HepG2 (cell line): ENCODE data around the gene P3H4. TPM values are rescaled to one million over a fixed set of nuclear protein-coding genes. Genes with fewer than 3 reads are reported as not detected.

Source experiments
- FOXC1 ChIP-seq: sonication (generic); formaldehyde crosslinking; IDR thresholded peaks from 2 replicates; pipeline ENCODE4 v1.8.0; 2022; ENCODE audit warnings: mild to moderate bottlenecking, missing genetic modification reagents, borderline replicate concordance
- GABPA ChIP-seq, 2 experiments: IDR thresholded peaks; 2 replicates each; pipeline ENCODE4 v1.6.1; 2011 to 2016; ENCODE audit warnings: low read depth in 2 of 2, low read length in 1 of 2, missing biosample characterization in 1 of 2, missing genetic modification characterization in 1 of 2
- HDAC1 ChIP-seq: sonication (generic); formaldehyde crosslinking; IDR thresholded peaks from 2 replicates; pipeline ENCODE4 v1.5.1; 2020; ENCODE audit warnings: mild to moderate bottlenecking, missing genetic modification reagents
- MEF2D ChIP-seq: sonication (generic); formaldehyde crosslinking; IDR thresholded peaks from 2 replicates; pipeline ENCODE4 v1.5.1; 2020; ENCODE audit warnings: mild to moderate bottlenecking, missing genetic modification reagents
- MZF1 ChIP-seq: sonication (generic); formaldehyde crosslinking; IDR thresholded peaks from 2 replicates; pipeline ENCODE4 v1.8.1; 2023; ENCODE audit warnings: mild to moderate bottlenecking, missing genetic modification reagents, borderline replicate concordance
- PAX8 ChIP-seq: sonication (generic); formaldehyde crosslinking; IDR thresholded peaks from 2 replicates; pipeline ENCODE4 v1.8.0; 2022; ENCODE audit warnings: mild to moderate bottlenecking, missing genetic modification reagents, borderline replicate concordance
- REL ChIP-seq: sonication (generic); formaldehyde crosslinking; conservative IDR thresholded peaks from 2 replicates; pipeline ENCODE4 v1.8.0; 2022; ENCODE audit warnings: mild to moderate bottlenecking, missing genetic modification reagents, moderate library complexity
- ZBTB20 ChIP-seq: sonication (generic); formaldehyde crosslinking; IDR thresholded peaks from 2 replicates; pipeline ENCODE4 v1.8.1; 2023; ENCODE audit warnings: missing genetic modification reagents, low read depth, mild to moderate bottlenecking, borderline replicate concordance
- ZNF24 ChIP-seq: fragments of 450-650 bp; IDR thresholded peaks from 2 replicates; pipeline ENCODE4 v1.6.1; 2017; ENCODE audit warnings: antibody characterized with exemption, mild to moderate bottlenecking
- ZNF251 ChIP-seq: sonication (generic); formaldehyde crosslinking; IDR thresholded peaks from 2 replicates; pipeline ENCODE4 v1.9.0; 2021; ENCODE audit warnings: mild to moderate bottlenecking, missing genetic modification reagents
- ZNF256 ChIP-seq: sonication (generic); formaldehyde crosslinking; conservative IDR thresholded peaks from 2 replicates; pipeline ENCODE4 v1.4.0; 2020; ENCODE audit warnings: missing genetic modification reagents
- ZNF350 ChIP-seq: sonication (generic); formaldehyde crosslinking; IDR thresholded peaks from 2 replicates; pipeline ENCODE4 v1.4.0; 2020; ENCODE audit warnings: mild to moderate bottlenecking, low read depth, missing genetic modification reagents, borderline replicate concordance
- ZNF510 ChIP-seq: sonication (generic); formaldehyde crosslinking; IDR thresholded peaks from 2 replicates; pipeline ENCODE4 v1.4.0; 2020; ENCODE audit warnings: low read depth, mild to moderate bottlenecking, missing genetic modification reagents
- ZNF557 ChIP-seq: sonication (generic); formaldehyde crosslinking; IDR thresholded peaks from 2 replicates; pipeline ENCODE4 v1.4.0; 2020; ENCODE audit warnings: missing genetic modification reagents
- polyA plus RNA-seq, 8 experiments: library from polyadenylated mRNA; depleted of rRNA in 3 of 8; stranded (reverse) in 7 of 8; unstranded in 1 of 8; fragments of >200 nt; fragmentation: Illumina TruSeq in 4 of 8; extraction: Trizol in 4 of 8; gene quantifications; 2 replicates each; pipeline versions ENCODE4 v1.2.1 to v1.2.3, GENCODE V29; 2011 to 2016; ENCODE audit warnings: low read depth in 4 of 8, missing spikeins in 1 of 8, mixed read lengths in 1 of 8; ENCODE audit not compliant: insufficient read depth in 1 of 8
- total RNA-seq, 5 experiments: library from RNA; depleted of rRNA; stranded (reverse); fragments of >200 nt; fragmentation: Illumina TruSeq; extraction: Trizol; gene quantifications; 2 replicates each; pipeline ENCODE4 v1.2.3, GENCODE V29; 2016; ENCODE audit warnings: low read depth in 1 of 5
- TF ChIP-seq, protein P1 (sequence below): sonication (generic); formaldehyde crosslinking; IDR thresholded peaks from 2 replicates; pipeline ENCODE4 v1.8.1; 2022; ENCODE audit warnings: mild to moderate bottlenecking, missing genetic modification reagents
- TF ChIP-seq, protein P2 (sequence below): sonication (generic); formaldehyde crosslinking; IDR thresholded peaks from 2 replicates; pipeline ENCODE4 v1.4.0; 2020; ENCODE audit warnings: missing genetic modification reagents
- TF ChIP-seq, protein P3 (sequence below): sonication (generic); formaldehyde crosslinking; conservative IDR thresholded peaks from 2 replicates; pipeline ENCODE4 v1.8.0; 2022; ENCODE audit warnings: mild to moderate bottlenecking, moderate library complexity, missing genetic modification reagents
- TF ChIP-seq, protein P4 (sequence below): sonication (generic); formaldehyde crosslinking; IDR thresholded peaks from 2 replicates; pipeline ENCODE4 v1.5.0; 2020; ENCODE audit warnings: mild to moderate bottlenecking, low read depth, missing genetic modification reagents, borderline replicate concordance
- TF ChIP-seq, protein P5 (sequence below): sonication (generic); formaldehyde crosslinking; IDR thresholded peaks from 2 replicates; pipeline ENCODE4 v1.4.0; 2020; ENCODE audit warnings: missing genetic modification reagents, borderline replicate concordance
- TF ChIP-seq, protein P6 (sequence below): sonication (generic); formaldehyde crosslinking; IDR thresholded peaks from 2 replicates; pipeline ENCODE4 v1.8.1; 2023; ENCODE audit warnings: mild to moderate bottlenecking, missing genetic modification reagents

P3H4 gene
- total and polyA plus RNA-seq, 2 of the 13 experiments (the other 11 are each of a cell fraction or from before 2014, with no cell fraction given) = 37.1 to 50.6 TPM

DNA sequence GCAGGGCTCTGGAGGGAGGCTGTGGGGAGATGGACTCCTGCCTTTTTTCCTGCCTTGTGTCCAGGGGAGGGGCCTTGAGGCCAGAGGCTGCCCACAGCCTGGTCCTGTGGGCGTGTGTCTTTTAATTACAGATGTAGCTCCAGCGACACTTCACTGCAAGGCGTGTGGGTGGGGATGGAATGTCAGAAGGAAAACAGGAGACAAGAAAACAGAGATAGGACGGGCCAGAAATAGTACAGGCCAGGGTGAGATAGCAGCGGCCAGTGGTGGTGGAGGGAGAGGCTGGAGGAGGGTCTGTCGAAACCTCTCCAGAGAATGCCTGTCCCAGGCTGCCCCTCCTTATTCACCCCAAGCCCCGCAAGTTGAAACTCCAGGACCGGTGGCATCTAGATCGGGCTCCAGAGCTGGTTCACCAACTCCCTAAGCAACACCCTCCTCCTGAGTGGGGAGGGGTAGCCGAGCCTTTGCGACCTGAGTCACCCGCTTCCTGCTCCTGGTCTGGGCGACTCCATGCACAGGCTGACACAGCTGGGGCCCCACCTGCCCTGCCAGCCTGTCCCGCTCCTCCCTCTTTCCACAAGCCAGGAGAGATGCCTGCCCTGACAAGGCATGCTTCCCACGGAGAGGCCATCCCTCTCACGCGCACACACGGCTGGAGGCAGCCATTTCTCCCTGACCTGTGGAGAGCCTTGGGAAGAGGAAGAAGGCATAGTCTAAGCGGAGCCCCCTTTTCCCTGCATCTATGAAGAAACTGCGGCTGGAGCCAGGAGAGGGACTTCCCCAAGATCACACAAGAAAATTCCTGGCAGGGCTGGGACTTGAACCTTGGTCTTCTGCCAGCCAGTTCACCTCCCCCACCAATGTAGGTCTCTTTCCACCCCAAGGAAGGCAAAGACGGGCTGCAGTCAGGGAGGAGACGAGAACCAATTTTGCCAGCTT is 18.6 kb downstream of the P3H4 start (continued):
- TF ChIP-seq, protein P1, sequence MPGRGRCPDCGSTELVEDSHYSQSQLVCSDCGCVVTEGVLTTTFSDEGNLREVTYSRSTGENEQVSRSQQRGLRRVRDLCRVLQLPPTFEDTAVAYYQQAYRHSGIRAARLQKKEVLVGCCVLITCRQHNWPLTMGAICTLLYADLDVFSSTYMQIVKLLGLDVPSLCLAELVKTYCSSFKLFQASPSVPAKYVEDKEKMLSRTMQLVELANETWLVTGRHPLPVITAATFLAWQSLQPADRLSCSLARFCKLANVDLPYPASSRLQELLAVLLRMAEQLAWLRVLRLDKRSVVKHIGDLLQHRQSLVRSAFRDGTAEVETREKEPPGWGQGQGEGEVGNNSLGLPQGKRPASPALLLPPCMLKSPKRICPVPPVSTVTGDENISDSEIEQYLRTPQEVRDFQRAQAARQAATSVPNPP (CRISPR knock-in tag) = no peak
- TF ChIP-seq, protein P2, sequence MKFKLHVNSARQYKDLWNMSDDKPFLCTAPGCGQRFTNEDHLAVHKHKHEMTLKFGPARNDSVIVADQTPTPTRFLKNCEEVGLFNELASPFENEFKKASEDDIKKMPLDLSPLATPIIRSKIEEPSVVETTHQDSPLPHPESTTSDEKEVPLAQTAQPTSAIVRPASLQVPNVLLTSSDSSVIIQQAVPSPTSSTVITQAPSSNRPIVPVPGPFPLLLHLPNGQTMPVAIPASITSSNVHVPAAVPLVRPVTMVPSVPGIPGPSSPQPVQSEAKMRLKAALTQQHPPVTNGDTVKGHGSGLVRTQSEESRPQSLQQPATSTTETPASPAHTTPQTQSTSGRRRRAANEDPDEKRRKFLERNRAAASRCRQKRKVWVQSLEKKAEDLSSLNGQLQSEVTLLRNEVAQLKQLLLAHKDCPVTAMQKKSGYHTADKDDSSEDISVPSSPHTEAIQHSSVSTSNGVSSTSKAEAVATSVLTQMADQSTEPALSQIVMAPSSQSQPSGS (CRISPR knock-in tag) = no peak
- TF ChIP-seq ZBTB20 (CRISPR knock-in tag) (no peak), HDAC1 (peak; percentile 66), MEF2D (CRISPR knock-in tag) (no peak), ZNF24 (no peak), REL (CRISPR knock-in tag) (no peak), ZNF350 (peak; percentile 49; the same call in 1 of the 2 replicates), MZF1 (CRISPR knock-in tag) (peak; percentile 65; the same call in 1 of the 2 replicates), ZNF251 (CRISPR knock-in tag) (no peak), PAX8 (CRISPR knock-in tag) (no peak), GABPA (IDR thresholded peaks at IDR 0.05; ENCODE audit: low read depth, low read length) (no peak), GABPA (CRISPR knock-in tag; IDR thresholded peaks at IDR 0.05; ENCODE audit: low read depth) (no peak), ZNF510 (CRISPR knock-in tag) (no peak), FOXC1 (CRISPR knock-in tag) (no peak), ZNF557 (CRISPR knock-in tag) (no peak), ZNF256 (CRISPR knock-in tag) (no peak)
- TF ChIP-seq, protein P3, sequence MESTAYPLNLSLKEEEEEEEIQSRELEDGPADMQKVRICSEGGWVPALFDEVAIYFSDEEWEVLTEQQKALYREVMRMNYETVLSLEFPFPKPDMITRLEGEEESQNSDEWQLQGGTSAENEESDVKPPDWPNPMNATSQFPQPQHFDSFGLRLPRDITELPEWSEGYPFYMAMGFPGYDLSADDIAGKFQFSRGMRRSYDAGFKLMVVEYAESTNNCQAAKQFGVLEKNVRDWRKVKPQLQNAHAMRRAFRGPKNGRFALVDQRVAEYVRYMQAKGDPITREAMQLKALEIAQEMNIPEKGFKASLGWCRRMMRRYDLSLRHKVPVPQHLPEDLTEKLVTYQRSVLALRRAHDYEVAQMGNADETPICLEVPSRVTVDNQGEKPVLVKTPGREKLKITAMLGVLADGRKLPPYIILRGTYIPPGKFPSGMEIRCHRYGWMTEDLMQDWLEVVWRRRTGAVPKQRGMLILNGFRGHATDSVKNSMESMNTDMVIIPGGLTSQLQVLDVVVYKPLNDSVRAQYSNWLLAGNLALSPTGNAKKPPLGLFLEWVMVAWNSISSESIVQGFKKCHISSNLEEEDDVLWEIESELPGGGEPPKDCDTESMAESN (CRISPR knock-in tag) = no peak
- TF ChIP-seq, protein P4, sequence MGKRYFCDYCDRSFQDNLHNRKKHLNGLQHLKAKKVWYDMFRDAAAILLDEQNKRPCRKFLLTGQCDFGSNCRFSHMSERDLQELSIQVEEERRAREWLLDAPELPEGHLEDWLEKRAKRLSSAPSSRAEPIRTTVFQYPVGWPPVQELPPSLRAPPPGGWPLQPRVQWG = no peak
- TF ChIP-seq, protein P5, sequence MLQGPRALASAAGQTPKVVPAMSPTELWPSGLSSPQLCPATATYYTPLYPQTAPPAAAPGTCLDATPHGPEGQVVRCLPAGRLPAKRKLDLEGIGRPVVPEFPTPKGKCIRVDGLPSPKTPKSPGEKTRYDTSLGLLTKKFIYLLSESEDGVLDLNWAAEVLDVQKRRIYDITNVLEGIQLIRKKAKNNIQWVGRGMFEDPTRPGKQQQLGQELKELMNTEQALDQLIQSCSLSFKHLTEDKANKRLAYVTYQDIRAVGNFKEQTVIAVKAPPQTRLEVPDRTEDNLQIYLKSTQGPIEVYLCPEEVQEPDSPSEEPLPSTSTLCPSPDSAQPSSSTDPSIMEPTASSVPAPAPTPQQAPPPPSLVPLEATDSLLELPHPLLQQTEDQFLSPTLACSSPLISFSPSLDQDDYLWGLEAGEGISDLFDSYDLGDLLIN (CRISPR knock-in tag) = no peak
- TF ChIP-seq, protein P6, sequence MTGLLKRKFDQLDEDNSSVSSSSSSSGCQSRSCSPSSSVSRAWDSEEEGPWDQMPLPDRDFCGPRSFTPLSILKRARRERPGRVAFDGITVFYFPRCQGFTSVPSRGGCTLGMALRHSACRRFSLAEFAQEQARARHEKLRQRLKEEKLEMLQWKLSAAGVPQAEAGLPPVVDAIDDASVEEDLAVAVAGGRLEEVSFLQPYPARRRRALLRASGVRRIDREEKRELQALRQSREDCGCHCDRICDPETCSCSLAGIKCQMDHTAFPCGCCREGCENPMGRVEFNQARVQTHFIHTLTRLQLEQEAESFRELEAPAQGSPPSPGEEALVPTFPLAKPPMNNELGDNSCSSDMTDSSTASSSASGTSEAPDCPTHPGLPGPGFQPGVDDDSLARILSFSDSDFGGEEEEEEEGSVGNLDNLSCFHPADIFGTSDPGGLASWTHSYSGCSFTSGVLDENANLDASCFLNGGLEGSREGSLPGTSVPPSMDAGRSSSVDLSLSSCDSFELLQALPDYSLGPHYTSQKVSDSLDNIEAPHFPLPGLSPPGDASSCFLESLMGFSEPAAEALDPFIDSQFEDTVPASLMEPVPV = no peak
